WTC11 (cell line): ENCODE measurements around the gene S1PR1. TPM values are rescaled to one million over a fixed set of nuclear protein-coding genes. Genes with fewer than 3 reads are reported as not detected.

ENCODE experiments used
- ATAC-seq: fragments of 200-7000 bp; cut with Tn5 transposase; 2 replicates; pipeline ENCODE4 v1.10.0; 2021; ENCODE audit warnings: mild to moderate bottlenecking, moderate library complexity
- CTCF ChIA-PET: fragments of 300-600 bp; sonication (Branson Sonifier 250); formaldehyde crosslinking; loops from one replicate; lab custom pipeline; 2021; ENCODE audit warnings: antibody characterized with exemption; lab: Charles Lee
- POLR2A ChIA-PET: fragments of 350-600 bp; sonication (Branson Sonifier 250); formaldehyde crosslinking; loops from one replicate; lab custom pipeline; 2021; ENCODE audit warnings: antibody characterized with exemption; lab: Charles Lee
- DNase-seq: peaks from one replicate; pipeline ENCODE4 v3.0.0; 2021; ENCODE audit warnings: low spot score
- H3K27ac Mint-ChIP-seq: 2 replicates; pipeline ENCODE4 v1.8.0; 2021; ENCODE audit warnings: mixed read lengths
- H3K27me3 Mint-ChIP-seq: 2 replicates; pipeline ENCODE4 v1.8.0; 2021; ENCODE audit warnings: low read depth, mild to moderate bottlenecking, moderate library complexity, mixed read lengths
- H3K36me3 Mint-ChIP-seq: 2 replicates; pipeline ENCODE4 v1.8.0; 2021; ENCODE audit warnings: mixed read lengths
- H3K4me1 Mint-ChIP-seq: 2 replicates; pipeline ENCODE4 v1.8.0; 2022; ENCODE audit warnings: mixed read lengths
- H3K4me3 Mint-ChIP-seq: 2 replicates; pipeline ENCODE4 v1.8.0; 2021; ENCODE audit warnings: mild to moderate bottlenecking, moderate library complexity, mixed read lengths
- H3K9me3 Mint-ChIP-seq: 2 replicates; pipeline ENCODE4 v1.8.0; 2021; ENCODE audit warnings: mixed read lengths
- ATF6 ChIP-seq: sonication (generic); formaldehyde crosslinking; IDR thresholded peaks from 2 replicates; pipeline ENCODE4 v1.8.1; 2023; ENCODE audit warnings: mild to moderate bottlenecking, missing genetic modification reagents
- E2F1 ChIP-seq: sonication (generic); formaldehyde crosslinking; IDR thresholded peaks from 2 replicates; pipeline ENCODE4 v1.8.0; 2022; ENCODE audit warnings: mild to moderate bottlenecking, missing genetic modification reagents
- ELF4 ChIP-seq: sonication (generic); formaldehyde crosslinking; IDR thresholded peaks from 2 replicates; pipeline ENCODE4 v1.8.1; 2022; ENCODE audit warnings: low read depth, mild to moderate bottlenecking, moderate library complexity, missing genetic modification reagents
- FOXP1 ChIP-seq: sonication (generic); formaldehyde crosslinking; IDR thresholded peaks from 2 replicates; pipeline ENCODE4 v1.8.0; 2022; ENCODE audit warnings: missing genetic modification reagents, mild to moderate bottlenecking, moderate library complexity, borderline replicate concordance
- IRF2 ChIP-seq: sonication (generic); formaldehyde crosslinking; IDR thresholded peaks from 2 replicates; pipeline ENCODE4 v1.8.0; 2022; ENCODE audit warnings: low read depth, missing genetic modification reagents, borderline replicate concordance
- KAT7 ChIP-seq: sonication (generic); formaldehyde crosslinking; IDR thresholded peaks from 2 replicates; pipeline ENCODE4 v1.8.1; 2023; ENCODE audit warnings: missing genetic modification reagents, mild to moderate bottlenecking, borderline replicate concordance
- NFE2L1 ChIP-seq: sonication (generic); formaldehyde crosslinking; IDR thresholded peaks from 2 replicates; pipeline ENCODE4 v1.8.1; 2023; ENCODE audit warnings: missing genetic modification reagents
- NFYB ChIP-seq: sonication (generic); formaldehyde crosslinking; conservative IDR thresholded peaks from 2 replicates; pipeline ENCODE4 v1.8.0; 2022; ENCODE audit warnings: low read depth, missing genetic modification reagents
- NR1H2 ChIP-seq: sonication (generic); formaldehyde crosslinking; IDR thresholded peaks from 2 replicates; pipeline ENCODE4 v1.9.0; 2021; ENCODE audit warnings: mild to moderate bottlenecking, moderate library complexity, missing genetic modification reagents
- PRRX2 ChIP-seq: fragments of 250-450 bp; sonication (Bioruptor Pico); IDR thresholded peaks from 2 replicates; pipeline ENCODE4 v1.8.0; 2021; ENCODE audit warnings: mild to moderate bottlenecking
- RELA ChIP-seq: sonication (generic); formaldehyde crosslinking; IDR thresholded peaks from 2 replicates; pipeline ENCODE4 v1.8.1; 2022; ENCODE audit warnings: missing genetic modification reagents, mild to moderate bottlenecking, borderline replicate concordance
- SOX15 ChIP-seq: fragments of 250-450 bp; sonication (Bioruptor Pico); IDR thresholded peaks from 2 replicates; pipeline ENCODE4 v1.9.0; 2021; ENCODE audit warnings: mild to moderate bottlenecking
- TEAD4 ChIP-seq: sonication (generic); formaldehyde crosslinking; IDR thresholded peaks from 2 replicates; pipeline ENCODE4 v1.8.0; 2022; ENCODE audit warnings: mild to moderate bottlenecking, missing genetic modification reagents
- ZNF138 ChIP-seq: sonication (generic); formaldehyde crosslinking; conservative IDR thresholded peaks from 2 replicates; pipeline ENCODE4 v1.8.1; 2022; ENCODE audit warnings: mild to moderate bottlenecking, moderate library complexity, missing genetic modification reagents
- ZNF396 ChIP-seq: fragments of 250-450 bp; sonication (Bioruptor Pico); IDR thresholded peaks from 2 replicates; pipeline ENCODE4 v1.8.0; 2021; ENCODE audit warnings: mild to moderate bottlenecking, moderate library complexity, borderline replicate concordance
- ZNF532 ChIP-seq: fragments of 250-450 bp; sonication (Bioruptor Pico); IDR thresholded peaks from 2 replicates; pipeline ENCODE4 v1.9.0; 2021; ENCODE audit warnings: mild to moderate bottlenecking, borderline replicate concordance
- ZNF671 ChIP-seq: fragments of 250-450 bp; sonication (Bioruptor Pico); IDR thresholded peaks from 2 replicates; pipeline ENCODE4 v1.8.0; 2021; ENCODE audit warnings: mild to moderate bottlenecking
- total RNA-seq: library from RNA; stranded (reverse); gene quantifications from 3 replicates; pipeline ENCODE4 v1.2.3, GENCODE V29; 2021
- TF ChIP-seq, protein P1 (sequence below): fragments of 250-450 bp; sonication (Bioruptor Pico); IDR thresholded peaks from 2 replicates; pipeline ENCODE4 v1.8.0; 2021; ENCODE audit warnings: mild to moderate bottlenecking
- TF ChIP-seq, protein P2 (sequence below): sonication (generic); formaldehyde crosslinking; IDR thresholded peaks from 2 replicates; pipeline ENCODE4 v1.8.0; 2023; ENCODE audit warnings: missing genetic modification reagents, mild to moderate bottlenecking, borderline replicate concordance

S1PR1 gene
- total RNA-seq, 1 experiment from 2014 or later, result 3.2 TPM

DNA sequence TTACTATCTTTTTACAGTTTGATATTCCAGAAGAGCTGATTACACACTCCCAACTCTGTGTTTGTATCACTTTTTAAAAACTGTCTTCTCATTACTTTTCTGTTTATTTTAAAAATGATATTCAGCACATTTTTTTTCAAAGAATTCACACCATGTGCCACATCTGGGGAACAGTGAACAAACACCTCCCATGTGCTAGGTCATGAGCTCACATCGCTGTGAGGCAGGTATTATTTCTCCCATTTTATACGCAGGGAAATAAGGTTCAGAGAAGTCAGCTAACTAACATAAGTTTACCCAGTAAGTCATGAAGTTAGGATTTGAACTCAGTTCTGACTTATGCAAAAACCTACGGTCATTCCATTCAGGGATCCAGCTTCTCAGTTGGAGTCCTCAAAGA, 44.9 kb downstream of the S1PR1 start:
- H3K9me3 Mint-ChIP-seq, result peaks cover 7% of the 10 kb centered on the region
- no peak overlapping the region for H3K4me3 Mint-ChIP-seq
- ChIA-PET POLR2A (no interaction called here), CTCF (interaction anchor here (0.7 to 1.7 kb wide), 3 partner anchors 28 to 76 kb away, joined by 3 to 7 read pairs (median 5); no protein-coding TSS in a partner anchor)
- no peaks in the 10 kb centered on the region for H3K36me3 Mint-ChIP-seq
- no peak for ATAC-seq
- H3K4me1 Mint-ChIP-seq, result peaks cover 7% of the 10 kb centered on the region
- no peak overlapping the region for H3K27ac Mint-ChIP-seq
- no peaks in the 10 kb centered on the region for H3K27me3 Mint-ChIP-seq
- TF ChIP-seq TEAD4 (CRISPR knock-in tag) (no peak), ZNF671 (CRISPR knock-in tag) (no peak), ELF4 (no peak), IRF2 (CRISPR knock-in tag) (no peak), PRRX2 (no peak), ZNF138 (no peak), NFYB (no peak), SOX15 (no peak), NR1H2 (CRISPR knock-in tag) (no peak), KAT7 (CRISPR knock-in tag) (no peak), ZNF532 (CRISPR knock-in tag) (no peak), E2F1 (no peak), FOXP1 (CRISPR knock-in tag) (no peak), ATF6 (CRISPR knock-in tag) (no peak), ZNF396 (no peak), NFE2L1 (no peak), RELA (CRISPR knock-in tag) (no peak)
- TF ChIP-seq, protein P1, sequence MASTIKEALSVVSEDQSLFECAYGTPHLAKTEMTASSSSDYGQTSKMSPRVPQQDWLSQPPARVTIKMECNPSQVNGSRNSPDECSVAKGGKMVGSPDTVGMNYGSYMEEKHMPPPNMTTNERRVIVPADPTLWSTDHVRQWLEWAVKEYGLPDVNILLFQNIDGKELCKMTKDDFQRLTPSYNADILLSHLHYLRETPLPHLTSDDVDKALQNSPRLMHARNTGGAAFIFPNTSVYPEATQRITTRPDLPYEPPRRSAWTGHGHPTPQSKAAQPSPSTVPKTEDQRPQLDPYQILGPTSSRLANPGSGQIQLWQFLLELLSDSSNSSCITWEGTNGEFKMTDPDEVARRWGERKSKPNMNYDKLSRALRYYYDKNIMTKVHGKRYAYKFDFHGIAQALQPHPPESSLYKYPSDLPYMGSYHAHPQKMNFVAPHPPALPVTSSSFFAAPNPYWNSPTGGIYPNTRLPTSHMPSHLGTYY (CRISPR knock-in tag), result no peak
- TF ChIP-seq, protein P2, sequence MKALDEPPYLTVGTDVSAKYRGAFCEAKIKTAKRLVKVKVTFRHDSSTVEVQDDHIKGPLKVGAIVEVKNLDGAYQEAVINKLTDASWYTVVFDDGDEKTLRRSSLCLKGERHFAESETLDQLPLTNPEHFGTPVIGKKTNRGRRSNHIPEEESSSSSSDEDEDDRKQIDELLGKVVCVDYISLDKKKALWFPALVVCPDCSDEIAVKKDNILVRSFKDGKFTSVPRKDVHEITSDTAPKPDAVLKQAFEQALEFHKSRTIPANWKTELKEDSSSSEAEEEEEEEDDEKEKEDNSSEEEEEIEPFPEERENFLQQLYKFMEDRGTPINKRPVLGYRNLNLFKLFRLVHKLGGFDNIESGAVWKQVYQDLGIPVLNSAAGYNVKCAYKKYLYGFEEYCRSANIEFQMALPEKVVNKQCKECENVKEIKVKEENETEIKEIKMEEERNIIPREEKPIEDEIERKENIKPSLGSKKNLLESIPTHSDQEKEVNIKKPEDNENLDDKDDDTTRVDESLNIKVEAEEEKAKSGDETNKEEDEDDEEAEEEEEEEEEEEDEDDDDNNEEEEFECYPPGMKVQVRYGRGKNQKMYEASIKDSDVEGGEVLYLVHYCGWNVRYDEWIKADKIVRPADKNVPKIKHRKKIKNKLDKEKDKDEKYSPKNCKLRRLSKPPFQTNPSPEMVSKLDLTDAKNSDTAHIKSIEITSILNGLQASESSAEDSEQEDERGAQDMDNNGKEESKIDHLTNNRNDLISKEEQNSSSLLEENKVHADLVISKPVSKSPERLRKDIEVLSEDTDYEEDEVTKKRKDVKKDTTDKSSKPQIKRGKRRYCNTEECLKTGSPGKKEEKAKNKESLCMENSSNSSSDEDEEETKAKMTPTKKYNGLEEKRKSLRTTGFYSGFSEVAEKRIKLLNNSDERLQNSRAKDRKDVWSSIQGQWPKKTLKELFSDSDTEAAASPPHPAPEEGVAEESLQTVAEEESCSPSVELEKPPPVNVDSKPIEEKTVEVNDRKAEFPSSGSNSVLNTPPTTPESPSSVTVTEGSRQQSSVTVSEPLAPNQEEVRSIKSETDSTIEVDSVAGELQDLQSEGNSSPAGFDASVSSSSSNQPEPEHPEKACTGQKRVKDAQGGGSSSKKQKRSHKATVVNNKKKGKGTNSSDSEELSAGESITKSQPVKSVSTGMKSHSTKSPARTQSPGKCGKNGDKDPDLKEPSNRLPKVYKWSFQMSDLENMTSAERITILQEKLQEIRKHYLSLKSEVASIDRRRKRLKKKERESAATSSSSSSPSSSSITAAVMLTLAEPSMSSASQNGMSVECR (CRISPR knock-in tag), result no peak
- no peak for DNase-seq
